Measurements from ENCODE around the gene PTPMT1.

DNA sequence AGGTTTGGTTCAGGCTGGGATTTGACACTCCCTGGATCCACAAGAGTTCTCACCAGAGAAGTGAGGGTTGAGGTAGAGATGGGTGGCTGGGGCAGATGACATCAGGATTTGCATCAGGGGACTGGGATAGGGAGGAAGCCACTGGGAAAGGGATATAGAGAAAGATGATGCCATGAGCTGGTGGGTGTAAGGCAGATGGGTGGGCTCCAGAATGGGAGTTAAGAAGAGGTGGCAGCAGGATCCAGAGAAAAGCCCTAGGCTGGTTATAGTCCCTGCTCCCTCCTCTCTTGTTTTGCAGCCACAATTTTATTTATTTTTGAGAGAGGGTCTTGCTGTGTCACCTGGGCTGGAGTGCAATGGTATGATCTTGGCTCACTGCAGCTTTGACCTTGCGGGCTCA is 30.6 kb downstream of the PTPMT1 start:
- TF ChIP-seq, protein P1, sequence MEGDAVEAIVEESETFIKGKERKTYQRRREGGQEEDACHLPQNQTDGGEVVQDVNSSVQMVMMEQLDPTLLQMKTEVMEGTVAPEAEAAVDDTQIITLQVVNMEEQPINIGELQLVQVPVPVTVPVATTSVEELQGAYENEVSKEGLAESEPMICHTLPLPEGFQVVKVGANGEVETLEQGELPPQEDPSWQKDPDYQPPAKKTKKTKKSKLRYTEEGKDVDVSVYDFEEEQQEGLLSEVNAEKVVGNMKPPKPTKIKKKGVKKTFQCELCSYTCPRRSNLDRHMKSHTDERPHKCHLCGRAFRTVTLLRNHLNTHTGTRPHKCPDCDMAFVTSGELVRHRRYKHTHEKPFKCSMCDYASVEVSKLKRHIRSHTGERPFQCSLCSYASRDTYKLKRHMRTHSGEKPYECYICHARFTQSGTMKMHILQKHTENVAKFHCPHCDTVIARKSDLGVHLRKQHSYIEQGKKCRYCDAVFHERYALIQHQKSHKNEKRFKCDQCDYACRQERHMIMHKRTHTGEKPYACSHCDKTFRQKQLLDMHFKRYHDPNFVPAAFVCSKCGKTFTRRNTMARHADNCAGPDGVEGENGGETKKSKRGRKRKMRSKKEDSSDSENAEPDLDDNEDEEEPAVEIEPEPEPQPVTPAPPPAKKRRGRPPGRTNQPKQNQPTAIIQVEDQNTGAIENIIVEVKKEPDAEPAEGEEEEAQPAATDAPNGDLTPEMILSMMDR (IDR thresholded peaks at IDR 0.05), result no peak
- TF ChIP-seq POLR2A (IDR thresholded peaks at IDR 0.05) (no peak), POLR2AphosphoS5 (IDR thresholded peaks at IDR 0.05; ENCODE audit: insufficient read depth in 1 of 2, low read depth in 1 of 2) (no peak)
